Measurements from ENCODE around the gene CCNF. TPM values are rescaled to one million over a fixed set of nuclear protein-coding genes. Genes with fewer than 3 reads are reported as not detected.
A peak's percentile ranks its signal among the peaks of the same experiment; 100 is the strongest.

Gene CCNF
- total RNA-seq, 4 donors from 2014 or later, result 1.2 to 2.5 (median 1.8) TPM

GRCh38 chr16:2472885-2473445, 43.7 kb downstream of the CCNF start:
- WGBS, 2 donors, result 90 to 96% methylated on average over 7 to 13 of the region's 14 CpGs
- H3K27me3 ChIP-seq, result no peaks in the 10 kb centered on the region
- no peaks in the 10 kb centered on the region for H3K9me3 ChIP-seq
- peaks cover 31 to 62% of the 10 kb centered on the region in 2 donors for H3K4me1 ChIP-seq
- no peak for DNase-seq
- H3K36me3 ChIP-seq, result no peaks in the 10 kb centered on the region
- no peak for TF ChIP-seq CTCF (IDR thresholded peaks at IDR 0.05)
- TF ChIP-seq POLR2A (IDR thresholded peaks at IDR 0.05), result no peak
- intact Hi-C loops (cut with DNase I), result no loop called here
- no peak overlapping the region for H3K4me3 ChIP-seq (replicated peaks in 1 of 3)
- no peak overlapping the region for H3K27ac ChIP-seq

GRCh38 chr16:2473446-2473926, 44.2 kb downstream of the CCNF start:
- Histone ChIP-seq H3K27ac (no peak overlapping the region), H3K4me1 (peaks cover 29 to 62% of the 10 kb centered on the region in 2 donors), H3K27me3 (no peaks in the 10 kb centered on the region), H3K36me3 (no peaks in the 10 kb centered on the region), H3K4me3 (replicated peaks in 1 of 3) (no peak overlapping the region), H3K9me3 (no peaks in the 10 kb centered on the region)
- TF ChIP-seq POLR2A (IDR thresholded peaks at IDR 0.05) (no peak), CTCF (IDR thresholded peaks at IDR 0.05) (no peak)
- no peak for DNase-seq
- intact Hi-C loops (cut with DNase I), result no loop called here
- 16% methylated on average over 15 to 17 of the region's 49 CpGs for WGBS, 2 donors

GRCh38 chr16:2473999-2474876, 45.0 kb downstream of the CCNF start:
- Histone ChIP-seq H3K9me3 (no peaks in the 10 kb centered on the region), H3K36me3 (no peaks in the 10 kb centered on the region), H3K4me3 (replicated peaks in 1 of 3) (peak overlapping the region; percentile 27 to 81 (median 75)), H3K4me1 (peaks cover 22 to 54% of the 10 kb centered on the region in 2 donors), H3K27ac (peak overlapping the region; percentile 78 to 95 (median 86)), H3K27me3 (no peaks in the 10 kb centered on the region)
- TF ChIP-seq CTCF (IDR thresholded peaks at IDR 0.05) (peak in 4 of 6 experiments; percentile 4 to 63 (median 36)), POLR2A (IDR thresholded peaks at IDR 0.05) (peak in 1 of 2 donors; percentile 17)
- 0 to 1% methylated on average over 16 to 18 of the region's 100 CpGs for WGBS, 2 donors
- peak; percentile 54 to 56 for DNase-seq
- intact Hi-C loops (cut with DNase I), result no loop called here

- Histone ChIP-seq H3K27ac (peak within 1 kb of the TSS; percentile 78 to 95 (median 86)), H3K4me1 (peaks cover 19 to 50% of the 10 kb centered on the region in 2 donors)
Observed at GRCh38 chr16:2474877-2475412, 45.7 kb downstream of the CCNF start, which contains the start of gene TBC1D24. Gene TBC1D24 (plus strand): TSS chr16:2475127. CDS start chr16:2496149, 21,022 bp downstream.

More at GRCh38 chr16:2474877-2475412, 45.7 kb downstream of the CCNF start, which contains the start of gene TBC1D24:
- DNase-seq, result peak; percentile 87
- no peaks in the 10 kb centered on the region for H3K27me3 ChIP-seq
- intact Hi-C loops (cut with DNase I), result no loop called here
- WGBS, 2 donors, result 0% methylated on average over 20 of the region's 77 CpGs; no CpG with 5 or more reads in 1 of the 2 donors
- peak within 1 kb of the TSS; percentile 43 to 81 (median 75) for H3K4me3 ChIP-seq (replicated peaks in 1 of 3)
- H3K9me3 ChIP-seq, result no peaks in the 10 kb centered on the region
- no peaks in the 10 kb centered on the region for H3K36me3 ChIP-seq
- TF ChIP-seq CTCF (IDR thresholded peaks at IDR 0.05), result no peak
- TF ChIP-seq POLR2A (IDR thresholded peaks at IDR 0.05), result peak in 1 of 2 donors; percentile 79

Measured in thyroid gland (tissue), 4 donors.